ENCODE measurements around the gene MVB12B.

MVB12B gene

DNA sequence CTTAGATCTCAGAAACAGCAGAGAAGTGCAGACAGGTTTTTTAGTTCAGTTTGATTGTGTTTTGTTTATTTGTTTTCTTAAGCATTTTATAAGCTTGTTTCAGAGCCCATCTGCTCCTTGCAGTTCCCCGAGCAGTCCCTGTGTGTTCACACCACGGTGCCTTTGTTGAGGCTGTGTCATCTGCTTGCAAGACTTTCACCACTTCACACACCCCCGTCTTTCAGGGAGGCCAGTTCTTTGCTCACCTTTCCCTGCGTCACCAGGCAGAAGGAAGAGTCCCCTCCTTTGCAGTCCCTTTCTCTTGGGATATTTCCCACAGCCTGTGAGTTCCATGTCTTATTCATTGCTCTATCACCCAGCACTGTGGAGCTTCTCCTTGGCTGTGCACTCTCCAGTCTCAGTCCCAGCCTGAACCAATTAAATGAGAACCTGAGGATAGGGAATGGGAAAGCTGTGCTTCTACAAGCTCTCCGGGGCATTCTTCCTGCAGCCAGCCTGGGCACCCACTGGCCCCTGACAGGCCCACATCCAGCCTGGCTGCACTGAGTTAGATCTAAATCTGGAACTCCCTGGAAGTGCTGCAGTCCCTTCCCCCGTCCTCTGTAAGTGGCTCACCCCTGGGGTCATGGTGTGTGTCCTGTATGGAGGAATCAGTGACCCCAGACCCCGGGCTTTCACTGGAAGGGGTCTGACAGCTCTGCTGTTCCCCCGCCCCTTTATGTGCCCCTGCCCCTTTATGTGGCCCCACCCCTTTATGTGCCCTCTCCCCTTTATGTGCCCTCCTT, 5.5 kb downstream of the MVB12B start:
- DNase-seq (ENCODE audit: low read depth in 2 of 2) = no peak

DNA sequence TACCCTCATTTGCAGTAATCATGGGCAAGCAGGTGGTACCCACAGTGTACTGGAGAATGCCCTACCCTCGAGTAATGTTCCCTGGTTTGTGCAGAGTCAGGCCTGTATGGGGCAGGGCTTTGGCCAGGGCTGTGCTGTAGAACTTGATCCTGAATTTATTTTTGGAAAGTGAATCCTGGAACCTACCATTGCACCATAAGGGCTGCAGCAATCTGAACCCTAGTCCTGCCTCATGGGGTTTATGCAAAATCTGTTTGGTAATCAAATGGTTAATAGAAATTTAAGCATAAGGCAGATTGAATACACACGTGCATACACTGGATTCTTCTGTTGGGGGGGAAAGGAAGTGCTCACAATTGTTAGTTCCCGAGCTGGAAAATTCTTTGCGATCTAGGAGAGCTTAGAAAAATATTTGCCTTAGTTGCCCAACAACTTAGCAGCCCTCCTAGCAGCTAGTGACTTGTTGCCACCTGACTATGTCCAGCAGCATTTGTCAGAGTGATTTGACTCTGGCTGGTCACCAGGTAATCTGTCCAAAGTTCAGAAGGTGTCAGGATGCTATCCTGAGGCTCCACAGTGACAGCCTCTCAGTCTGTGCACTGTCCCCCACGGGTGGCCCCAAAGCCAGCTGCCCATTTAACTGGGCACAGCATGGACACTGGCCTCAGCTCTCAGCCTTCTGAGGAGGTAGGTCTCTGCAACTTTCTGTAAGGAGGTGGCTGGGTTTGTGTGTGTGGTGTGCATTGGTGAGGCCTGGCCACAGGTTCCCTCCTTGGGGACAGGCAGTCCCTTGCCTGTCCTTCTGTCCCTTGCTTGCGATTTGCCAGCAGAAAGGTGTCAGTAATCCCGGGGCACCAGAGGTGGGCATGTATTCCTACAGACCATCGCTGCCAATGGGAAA, 8.3 kb downstream of the MVB12B start:
- no peak for DNase-seq (ENCODE audit: low read depth in 2 of 2)

DNA sequence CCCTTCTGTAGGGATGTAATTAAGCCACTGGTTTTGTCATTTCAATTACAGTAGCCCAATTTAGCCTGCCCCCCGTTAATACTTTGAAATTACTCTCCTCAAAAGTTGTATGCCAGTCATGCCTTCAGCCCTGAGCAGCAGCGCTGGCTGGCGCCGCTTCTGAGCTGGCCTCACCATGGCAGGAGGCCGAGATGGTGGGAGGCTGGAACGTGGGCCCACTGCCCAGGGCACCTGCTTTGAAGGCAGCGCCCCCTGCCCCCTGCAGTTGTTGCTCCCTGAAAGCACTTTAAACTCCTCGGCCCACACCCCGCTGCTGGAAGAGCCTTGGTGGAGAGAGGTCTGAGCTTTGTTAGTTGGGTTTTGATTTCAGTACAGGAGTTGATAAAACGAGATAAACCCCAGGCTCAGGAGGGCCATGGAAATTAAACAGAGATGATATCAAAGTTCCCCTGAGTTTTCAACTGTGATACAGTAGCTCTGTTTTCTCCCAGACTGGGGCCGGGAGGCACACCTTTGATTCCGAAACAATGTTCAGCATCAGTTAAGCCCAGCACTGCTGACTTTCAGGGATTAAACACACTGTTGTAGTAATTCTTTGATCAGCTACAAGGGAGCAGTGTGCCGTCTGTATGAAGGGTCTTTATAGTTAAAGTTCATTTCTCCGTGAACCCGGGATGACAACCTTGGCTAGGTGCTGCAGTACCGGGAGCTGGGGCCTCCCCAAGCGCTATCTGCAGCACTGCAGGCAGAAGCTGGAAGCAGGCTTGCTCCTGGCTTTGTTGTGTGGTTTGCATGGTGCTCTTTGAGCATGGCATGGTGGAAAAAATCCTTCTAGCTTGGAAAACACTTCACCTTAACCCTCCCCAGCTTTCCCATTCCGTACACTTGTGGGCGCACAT, 9.5 kb downstream of the MVB12B start:
- DNase-seq (ENCODE audit: low read depth in 2 of 2) = no peak

DNA sequence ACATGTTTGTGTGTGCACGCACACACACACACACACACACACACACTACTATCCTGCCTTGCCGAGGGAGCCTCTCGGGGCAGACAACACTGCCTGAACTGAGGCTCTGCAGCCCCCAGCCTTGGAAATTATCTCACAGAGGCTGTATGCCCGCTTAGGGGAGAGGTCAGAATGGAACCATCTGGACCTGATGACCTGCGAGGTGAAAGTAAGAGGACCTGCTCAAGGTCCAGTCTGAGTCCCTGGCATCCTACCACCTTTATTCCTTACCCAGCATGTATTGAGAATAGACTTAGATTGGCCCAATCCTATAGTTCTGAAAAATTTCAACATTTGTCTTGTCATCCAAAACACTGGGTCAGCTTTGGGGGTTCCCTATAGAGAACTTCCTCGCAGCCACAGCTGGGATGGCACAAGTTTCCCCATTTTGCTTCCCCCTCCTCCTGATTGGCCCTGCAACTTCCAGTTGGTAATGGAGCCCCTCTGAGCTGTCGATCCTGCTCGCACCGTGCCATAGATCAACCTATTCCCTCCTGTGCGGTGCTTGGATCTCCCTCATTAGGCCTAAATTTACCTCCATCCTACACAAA, 10.2 kb downstream of the MVB12B start:
- no peak for DNase-seq (ENCODE audit: low read depth in 2 of 2)

DNA sequence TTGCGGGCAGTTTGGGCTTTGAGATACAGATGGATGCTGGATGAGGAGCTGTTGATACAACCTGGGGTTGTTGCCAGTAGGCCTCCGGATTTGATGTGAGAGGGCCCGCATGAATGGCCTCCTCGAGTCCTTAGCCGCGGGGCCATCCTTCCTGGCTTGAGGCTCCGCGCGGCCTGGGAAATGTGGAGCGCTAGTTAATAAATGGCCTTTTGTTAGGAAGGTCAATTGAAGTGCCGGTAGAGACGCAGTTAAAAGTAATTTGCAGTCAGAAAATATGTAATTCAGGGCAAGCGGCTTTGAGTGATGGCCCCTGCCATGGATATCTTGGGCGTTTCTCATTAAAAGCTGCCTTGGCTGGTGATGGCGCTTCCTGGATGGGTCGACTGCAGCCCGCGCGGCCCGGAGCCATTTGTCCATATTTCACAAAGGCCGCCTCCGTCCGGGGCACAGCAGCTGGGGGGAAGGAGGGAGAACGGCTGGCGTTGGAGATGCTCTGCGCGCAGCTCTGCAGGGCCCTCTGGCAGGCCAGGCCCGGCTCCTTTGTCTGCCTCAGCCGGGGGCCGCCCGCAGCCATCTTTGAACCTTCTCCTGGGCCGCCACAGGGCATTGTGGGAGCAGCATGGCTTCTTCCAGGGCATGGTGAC, 11.2 kb downstream of the MVB12B start:
- DNase-seq (ENCODE audit: low read depth in 2 of 2) = no peak

DNA sequence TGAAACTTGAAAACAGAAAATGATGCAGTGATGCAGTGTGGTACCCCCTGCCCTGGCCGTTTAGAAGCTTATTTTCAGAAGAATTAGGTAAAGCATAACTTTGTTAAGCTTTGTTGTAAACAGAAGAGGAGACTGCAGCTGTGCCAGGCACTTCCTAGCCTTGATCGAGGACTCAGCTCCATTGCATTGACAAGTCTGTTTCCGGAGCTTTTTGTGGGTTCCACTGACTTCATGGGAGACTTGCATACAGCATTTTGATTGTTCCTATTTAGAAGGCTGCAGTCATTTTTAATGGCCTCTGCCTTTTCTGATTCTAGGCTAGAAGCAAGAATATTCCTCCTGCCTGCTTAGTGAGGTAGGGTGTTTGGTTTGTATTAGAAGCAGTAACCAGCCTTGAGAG, 12.3 kb downstream of the MVB12B start:
- DNase-seq (ENCODE audit: low read depth in 2 of 2) = no peak

DNA sequence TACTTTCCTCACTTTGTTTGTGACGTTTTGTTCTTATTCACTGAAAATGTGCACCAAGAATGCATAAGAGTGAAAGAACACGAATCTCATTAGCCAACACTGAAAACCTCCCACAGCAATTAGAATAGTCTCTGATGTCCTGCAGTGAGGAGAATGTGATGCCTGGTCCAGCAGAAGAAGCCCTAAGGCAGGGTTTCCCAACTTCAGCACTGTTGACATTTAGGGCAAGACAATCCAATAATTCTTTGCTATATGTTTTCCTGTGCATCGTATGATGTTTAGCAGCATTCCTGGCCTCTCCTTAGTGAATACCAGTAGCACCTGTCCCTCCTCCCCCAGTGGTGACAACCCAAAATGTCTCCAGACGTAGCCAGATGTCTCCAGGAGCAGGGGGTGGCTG, 14.8 kb downstream of the MVB12B start:
- no peak for DNase-seq (ENCODE audit: low read depth in 2 of 2)

DNA sequence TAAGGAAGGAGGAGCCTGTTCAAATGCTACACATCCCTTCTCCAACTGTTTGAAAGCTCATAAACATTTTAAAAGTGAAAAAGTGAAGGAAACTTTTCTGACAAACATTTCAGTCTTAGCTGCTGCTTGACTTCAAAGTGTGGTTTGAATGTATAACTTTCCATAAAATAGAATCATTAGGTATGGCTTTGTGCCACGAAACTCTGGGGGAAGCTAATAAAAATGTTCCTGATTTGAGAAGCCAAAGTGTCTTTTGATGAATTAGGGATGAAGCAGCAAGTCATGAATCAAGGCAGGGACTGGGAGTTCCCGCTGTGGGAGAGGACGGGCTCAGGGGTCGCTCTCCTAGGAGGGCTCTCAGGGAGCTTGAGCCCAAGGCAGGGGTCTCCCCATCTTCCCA, 15.3 kb downstream of the MVB12B start:
- DNase-seq (ENCODE audit: low read depth in 2 of 2) = no peak

DNA sequence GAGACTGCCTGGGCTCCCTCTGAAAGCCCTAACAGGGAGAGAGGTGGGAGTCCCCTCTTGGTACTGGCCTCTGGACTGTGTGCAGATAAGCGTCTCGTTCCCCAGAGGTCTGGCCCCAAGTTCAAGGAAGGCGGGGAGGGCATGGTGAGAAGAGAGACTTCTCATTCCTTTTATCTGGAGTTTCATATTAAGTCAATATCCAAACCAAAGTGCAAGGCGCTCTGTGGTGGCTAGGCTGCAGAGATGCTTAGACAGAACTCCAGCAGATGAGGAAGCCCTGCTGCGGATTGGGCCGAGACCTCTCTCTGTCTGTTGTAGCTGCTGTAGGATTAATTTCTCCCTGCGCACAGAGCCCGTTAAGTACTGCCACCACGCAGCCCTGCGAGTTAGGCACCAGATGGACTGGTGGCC, 16.0 kb downstream of the MVB12B start:
- no peak for DNase-seq (ENCODE audit: low read depth in 2 of 2)

DNA sequence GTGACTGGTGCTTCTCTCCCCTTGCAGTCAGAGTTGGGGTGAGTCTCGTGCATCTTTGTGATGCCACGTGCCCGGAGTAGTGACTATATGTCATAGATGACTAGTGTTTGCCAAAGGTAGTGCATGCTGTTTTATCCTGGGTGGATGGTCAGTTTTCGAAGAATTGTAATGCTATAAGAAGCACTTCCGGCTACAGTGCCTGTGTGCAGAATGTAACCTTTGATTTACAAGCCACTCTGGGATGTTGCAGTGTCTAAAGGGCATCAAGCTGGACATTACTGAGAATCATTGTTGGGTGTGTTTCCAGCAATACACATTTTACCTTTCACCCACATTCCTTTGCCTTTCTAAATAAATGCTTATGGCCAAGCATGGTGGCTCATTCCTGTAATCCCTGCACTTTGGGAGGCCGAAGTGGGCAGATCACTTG, 16.7 kb downstream of the MVB12B start:
- DNase-seq (ENCODE audit: low read depth in 2 of 2) = no peak

DNA sequence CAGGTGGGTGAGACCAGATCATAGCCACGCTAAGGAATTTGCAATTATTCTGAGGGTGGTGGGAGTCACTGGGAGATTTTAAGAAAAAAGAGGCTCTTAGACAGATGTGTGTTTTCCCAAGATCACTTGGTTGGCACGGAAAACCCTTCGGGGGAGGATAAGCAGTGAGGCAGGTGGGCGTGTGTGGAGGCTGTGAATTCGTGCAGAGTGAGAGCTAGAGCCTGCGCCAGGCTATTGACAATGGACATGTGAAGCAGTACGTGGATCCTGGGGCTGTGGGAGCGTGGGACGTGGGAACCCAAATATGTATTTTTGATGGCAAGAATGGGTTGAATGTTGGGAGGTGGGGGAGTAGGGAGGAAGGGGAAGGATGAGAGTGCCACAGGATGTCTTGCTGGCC, 19.4 kb downstream of the MVB12B start:
- DNase-seq (ENCODE audit: low read depth in 2 of 2) = no peak

DNA sequence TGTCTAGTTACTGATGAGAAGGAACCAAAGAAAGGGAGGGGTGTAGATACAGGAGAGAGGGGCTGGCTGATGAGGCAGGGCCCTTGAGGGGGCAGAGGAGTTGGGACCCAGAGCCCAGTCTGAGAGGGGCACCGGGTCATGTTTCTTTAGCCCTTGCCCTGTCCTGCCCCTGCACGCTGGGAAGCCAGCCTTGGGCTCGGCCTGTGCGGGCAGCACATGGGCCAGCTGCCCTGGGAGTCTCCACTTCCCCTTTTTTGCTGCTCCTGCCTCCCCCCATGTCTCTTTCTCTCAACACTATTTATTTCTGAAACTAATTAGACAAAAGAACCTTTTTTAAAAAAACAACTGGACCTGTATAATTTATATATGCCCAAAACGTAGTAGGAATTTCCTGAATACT, 20.5 kb downstream of the MVB12B start:
- no peak for DNase-seq (ENCODE audit: low read depth in 2 of 2)

DNA sequence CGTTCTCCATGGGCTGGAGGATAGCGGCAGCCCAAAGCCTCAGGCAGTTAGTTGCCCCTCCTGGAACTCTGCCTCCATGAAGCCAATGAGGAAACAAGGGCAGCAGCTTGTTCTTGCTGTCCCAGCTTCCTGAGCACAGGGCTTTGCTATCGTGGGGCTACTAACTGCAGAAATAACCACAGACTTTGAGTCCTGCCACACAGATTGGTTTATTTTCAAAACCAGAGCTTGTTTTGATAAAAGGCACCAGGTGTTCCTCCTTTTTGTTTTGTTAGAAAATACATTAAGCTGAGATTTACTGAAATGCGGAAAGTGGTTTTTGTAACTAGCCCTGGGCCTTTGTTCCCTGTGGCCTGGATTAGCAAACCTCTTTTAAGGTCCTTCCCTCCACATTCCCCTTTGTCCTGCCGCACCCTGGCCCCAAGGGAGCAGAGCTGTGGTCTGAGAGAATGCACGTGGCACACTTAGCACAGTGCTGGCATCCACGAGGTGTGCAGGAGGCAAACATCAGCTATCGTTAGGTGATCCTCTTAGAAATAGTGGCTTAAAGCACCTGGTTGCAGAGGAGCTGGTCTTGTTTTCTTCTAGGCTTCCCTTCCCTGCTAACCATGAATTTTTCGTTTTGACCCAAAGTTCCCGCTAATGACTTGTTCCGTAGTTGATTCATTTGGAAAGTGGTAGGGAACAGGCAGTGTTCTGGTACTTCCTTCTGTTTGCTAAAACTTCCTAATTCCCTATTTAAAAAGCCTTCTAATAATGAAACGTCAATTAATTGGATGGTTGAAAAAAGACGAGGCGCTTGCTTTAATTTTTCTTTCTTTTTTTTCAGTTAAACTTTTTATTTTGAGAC, 21.5 kb downstream of the MVB12B start:
- no peak for DNase-seq (ENCODE audit: low read depth in 2 of 2)

DNA sequence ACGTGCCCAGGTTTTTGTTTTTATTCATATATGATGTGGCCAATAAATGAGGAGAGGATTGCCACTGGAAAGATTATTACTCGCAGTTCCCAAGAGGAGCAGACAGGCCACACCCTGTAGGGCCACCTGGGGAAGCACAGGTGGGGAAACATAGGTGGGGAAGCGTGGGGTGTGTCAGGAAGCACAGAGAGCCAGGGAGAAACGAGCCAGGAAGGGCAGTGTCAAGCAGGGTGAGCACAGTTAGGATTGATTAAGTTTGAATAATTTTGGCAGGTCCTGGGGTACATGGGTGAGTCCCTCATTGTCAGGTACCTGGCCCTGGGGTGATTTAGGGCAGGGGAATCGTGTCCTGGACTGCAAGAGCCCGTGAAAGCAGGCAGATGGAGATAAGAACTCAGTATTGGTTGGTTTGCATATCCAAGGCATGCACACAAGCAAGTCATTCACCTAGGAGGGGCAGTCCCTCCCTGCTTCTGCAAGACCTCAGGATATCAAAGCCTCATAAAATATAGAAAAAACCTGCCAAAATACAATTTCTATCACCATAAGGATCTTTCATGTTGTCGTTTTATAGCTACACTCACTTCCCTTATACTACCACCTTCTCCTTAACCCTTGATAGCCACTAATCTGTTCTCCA, 22.4 kb downstream of the MVB12B start:
- DNase-seq (ENCODE audit: low read depth in 2 of 2) = no peak

DNA sequence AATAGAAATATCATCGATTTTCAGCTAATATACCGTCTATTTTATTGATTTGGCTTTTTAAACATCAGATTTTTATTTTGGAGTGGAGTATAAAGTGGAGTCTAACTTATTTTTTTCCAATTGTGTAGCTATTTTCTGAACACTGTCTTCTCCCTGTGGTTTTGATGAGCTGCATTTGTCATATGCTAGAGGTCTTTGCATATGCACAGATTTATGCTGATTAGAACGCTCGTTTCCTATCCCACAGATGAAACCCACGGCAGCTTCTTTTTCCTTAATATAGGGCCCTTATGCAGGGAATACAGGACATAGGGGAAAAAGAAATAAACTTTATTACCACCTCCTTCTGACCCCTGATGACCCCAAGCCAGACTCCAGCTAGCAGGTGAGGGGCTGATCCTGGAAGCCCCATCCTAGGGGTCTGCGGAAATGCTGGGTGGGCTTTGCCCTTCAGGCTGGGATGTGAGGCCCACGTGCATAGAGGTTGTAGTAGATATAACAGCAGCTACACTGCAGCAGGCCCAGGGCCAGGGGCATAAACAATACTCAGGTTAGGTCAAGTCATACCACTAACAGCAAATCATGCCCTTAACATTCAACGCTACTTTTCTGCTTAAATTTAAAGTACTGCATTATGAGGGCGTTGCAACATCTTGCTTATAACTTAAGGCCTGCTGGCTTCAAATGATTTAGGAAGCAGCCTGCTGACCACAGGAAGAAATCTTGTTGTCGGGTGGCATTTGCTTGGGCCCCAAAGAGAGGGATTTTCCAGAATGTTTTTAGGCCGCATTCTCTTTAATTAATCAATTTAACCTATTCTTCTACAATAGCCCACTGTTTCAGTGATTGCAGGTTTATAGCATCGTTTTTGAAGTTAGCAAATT, 28.5 kb downstream of the MVB12B start:
- no peak for DNase-seq (ENCODE audit: low read depth in 2 of 2)

DNA sequence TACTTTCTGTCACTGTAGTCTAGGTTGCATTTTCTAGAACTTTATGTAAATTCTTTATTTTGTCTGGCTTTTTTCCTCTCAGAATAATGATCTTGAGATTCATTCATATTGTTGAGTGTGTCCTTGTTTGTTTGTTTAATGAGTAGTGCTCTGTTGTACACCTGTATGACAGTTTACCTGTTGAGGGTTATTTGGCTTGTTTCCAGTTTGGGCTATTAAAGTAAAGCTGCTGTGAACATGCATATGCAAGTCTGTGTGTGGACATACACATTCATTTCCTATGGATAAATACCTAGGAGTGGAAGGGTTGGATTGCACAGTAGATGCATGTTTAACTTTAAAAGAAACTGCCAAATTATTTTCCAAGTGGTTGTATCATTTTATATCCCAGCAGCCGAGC, 30.4 kb downstream of the MVB12B start:
- DNase-seq (ENCODE audit: low read depth in 2 of 2) = no peak

DNA sequence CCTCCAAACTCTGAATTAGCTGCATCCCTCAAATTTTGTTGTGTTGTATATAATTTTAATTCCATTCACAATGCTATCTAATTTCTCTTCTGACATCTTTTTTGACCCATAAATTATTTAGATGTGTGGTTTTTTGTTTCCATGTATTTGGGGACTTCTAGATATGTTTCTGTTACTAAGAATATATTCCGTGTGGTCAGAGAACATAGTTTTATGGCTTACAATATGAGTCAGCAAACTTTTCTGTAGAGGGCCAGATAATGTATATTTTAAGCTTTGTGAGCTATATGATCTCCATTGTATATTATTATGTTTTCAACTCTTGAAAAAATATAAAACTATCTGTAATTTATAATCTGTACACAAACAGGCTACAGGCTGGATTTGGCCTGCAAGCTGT, 33.4 kb downstream of the MVB12B start:
- DNase-seq (ENCODE audit: low read depth in 2 of 2) = no peak

DNA sequence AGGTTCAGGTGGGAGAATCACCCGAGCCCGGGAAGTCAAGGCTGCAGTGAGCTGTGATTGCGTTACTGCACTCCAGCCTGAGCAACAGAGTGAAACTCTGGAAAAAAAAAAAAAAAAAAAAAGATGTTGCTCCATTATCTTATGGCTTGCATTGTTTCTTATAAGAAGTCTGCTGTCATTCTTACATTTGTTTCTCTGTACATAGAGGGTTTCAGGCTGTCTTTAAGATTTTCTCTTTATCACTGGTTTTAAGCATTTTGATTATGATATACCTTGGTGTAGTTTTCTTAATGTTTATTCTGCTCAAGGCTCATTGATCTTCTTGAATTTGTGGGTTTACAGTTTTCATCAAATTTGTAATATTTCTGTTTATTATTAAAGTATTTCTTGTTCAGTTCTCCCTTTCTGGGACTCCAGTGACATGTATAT, 35.2 kb downstream of the MVB12B start:
- DNase-seq (ENCODE audit: low read depth in 2 of 2) = no peak

DNA sequence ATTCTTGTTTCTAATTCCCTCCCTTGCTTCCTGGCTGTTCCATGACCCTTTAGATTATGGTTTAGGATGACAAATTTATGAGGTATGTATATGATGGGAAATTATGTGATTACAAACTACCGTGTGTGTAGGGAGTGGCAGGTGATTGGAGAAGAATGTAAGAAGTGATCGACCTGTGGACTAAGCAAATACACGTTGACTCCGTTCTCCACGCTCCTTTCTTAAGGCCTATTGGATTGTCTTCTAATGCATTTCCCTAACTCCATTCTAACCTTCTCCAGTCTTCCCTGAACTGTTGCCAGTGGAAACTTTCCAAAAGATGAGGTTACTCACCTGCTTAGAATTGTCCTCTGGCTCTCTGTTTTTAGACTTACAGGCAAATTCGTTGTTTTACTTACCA, 36.6 kb downstream of the MVB12B start:
- no peak for DNase-seq (ENCODE audit: low read depth in 2 of 2)

Data from stimulated activated CD8-positive, alpha-beta memory T cell treated with anti-CD3 and anti-CD28 coated beads, Interleukin-2, amount 100 ng/mL, for 1 hour (primary cell).